HG03280 (cell line): ENCODE data around the gene HAL.

ENCODE experiments used
- ATAC-seq: cut with Tn5 transposase; IDR thresholded peaks from one replicate; pipeline ENCODE4 v1.9.1; 2021; ENCODE audit warnings: mild to moderate bottlenecking, moderate library complexity; ENCODE audit not compliant: unreplicated experiment

HAL gene

GRCh38 chr12:95996034-95996658 lies at the start of gene HAL:
HAL (minus strand) TSS chr12:95996344; CDS start chr12:95995910, 434 bp downstream.
- no peak for ATAC-seq

- no peak for ATAC-seq
Measured at GRCh38 chr12:96045566-96045965, 49.4 kb upstream of the HAL start.

GRCh38 chr12:96044943-96045290 lies 48.8 kb upstream of the HAL start:
- ATAC-seq, result no peak

GRCh38 chr12:96044017-96044942 lies 48.1 kb upstream of the HAL start:
- no peak for ATAC-seq

GRCh38 chr12:96041181-96041580 lies 45.0 kb upstream of the HAL start:
- ATAC-seq, result no peak

- ATAC-seq, result no peak
Measured at GRCh38 chr12:96040305-96041133, 44.4 kb upstream of the HAL start.

- no peak for ATAC-seq
Measured at GRCh38 chr12:96039516-96039915, 43.4 kb upstream of the HAL start.

GRCh38 chr12:96036765-96037455 lies 40.8 kb upstream of the HAL start:
- ATAC-seq, result no peak

GRCh38 chr12:96035283-96036236 lies 39.4 kb upstream of the HAL start, which contains the start of gene LTA4H:
LTA4H (minus strand) TSS chr12:96035587; CDS start chr12:96035519, 68 bp downstream.
- peak; percentile 93 for ATAC-seq

- ATAC-seq, result no peak
Measured at GRCh38 chr12:96034621-96035282, 38.6 kb upstream of the HAL start.

- no peak for ATAC-seq
Measured at GRCh38 chr12:96033549-96034389, 37.6 kb upstream of the HAL start.

- ATAC-seq, result no peak
Measured at GRCh38 chr12:96029826-96030225, 33.7 kb upstream of the HAL start.

- ATAC-seq, result no peak
Measured at GRCh38 chr12:96028538-96028937, 32.4 kb upstream of the HAL start.

- ATAC-seq, result no peak
Measured at GRCh38 chr12:96026331-96026730, 30.2 kb upstream of the HAL start.

GRCh38 chr12:96025518-96025917 lies 29.4 kb upstream of the HAL start:
- ATAC-seq, result no peak

- peak; percentile 82 for ATAC-seq
Measured at GRCh38 chr12:96020314-96021003, 24.3 kb upstream of the HAL start.

GRCh38 chr12:96015672-96016071 lies 19.5 kb upstream of the HAL start:
- ATAC-seq, result no peak
